ENCODE measurements around the gene POC1A.

DNA sequence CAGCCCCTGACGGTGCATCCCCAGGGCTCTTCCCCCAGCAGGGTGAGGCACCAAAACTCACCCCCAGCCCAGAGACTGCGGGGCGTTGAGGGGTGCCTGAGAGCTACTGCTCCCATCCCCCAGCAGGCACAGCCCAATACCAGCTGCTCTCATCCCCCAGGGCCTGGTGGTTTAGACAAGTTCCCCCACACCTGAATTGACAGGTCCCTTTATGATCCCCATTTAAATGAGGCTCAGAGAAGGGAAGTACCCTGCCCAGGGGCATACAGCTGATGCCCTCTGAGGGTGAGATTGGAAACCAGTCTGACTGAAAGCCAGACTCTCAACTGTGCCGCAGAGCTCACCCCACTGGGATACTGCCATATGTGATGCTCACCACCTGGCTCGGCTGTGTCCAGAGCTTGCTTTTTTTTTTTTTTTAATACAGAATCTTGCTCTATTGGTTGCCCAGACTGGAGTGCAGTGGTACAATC is 118.0 kb downstream of the POC1A start:
- TF ChIP-seq GATA3 (IDR thresholded peaks at IDR 0.05; ENCODE audit: low read depth, low read length) (no peak), GATA2 (IDR thresholded peaks at IDR 0.05; ENCODE audit: low read depth, low read length) (peak; percentile 19; the same call in 1 of the 2 replicates)

Measured in SH-SY5Y (cell line).